CD4-positive, alpha-beta T cell treated with Interleukin-12 subunit alpha and Interleukin-12 subunit beta, for 1 hour (primary cell): Measurements from ENCODE around the gene FGD5.
A peak's percentile ranks its signal among the peaks of the same experiment; 100 is the strongest.

Source experiments
- DNase-seq: peaks from one replicate; pipeline ENCODE4 v3.0.0-alpha.2; 2020

Gene FGD5

DNA sequence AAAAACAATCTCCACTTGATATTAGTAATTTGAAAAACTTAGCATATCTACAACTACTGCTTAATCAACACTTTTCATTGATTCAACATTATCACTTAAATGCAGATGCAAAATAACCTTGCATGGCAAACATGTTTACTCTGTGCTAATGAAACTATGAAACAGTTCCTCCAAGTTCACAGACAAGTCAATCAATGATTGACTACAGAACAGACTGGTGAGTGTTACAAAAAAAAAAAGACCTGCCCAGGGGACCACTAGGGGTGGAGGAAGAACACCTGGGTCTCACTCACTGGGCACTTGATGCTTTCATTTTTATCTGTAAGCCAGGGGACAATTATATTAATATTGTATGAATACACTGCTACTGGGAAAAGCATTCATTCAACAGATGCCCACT, 124.3 kb downstream of the FGD5 start:
- no peak for DNase-seq

DNA sequence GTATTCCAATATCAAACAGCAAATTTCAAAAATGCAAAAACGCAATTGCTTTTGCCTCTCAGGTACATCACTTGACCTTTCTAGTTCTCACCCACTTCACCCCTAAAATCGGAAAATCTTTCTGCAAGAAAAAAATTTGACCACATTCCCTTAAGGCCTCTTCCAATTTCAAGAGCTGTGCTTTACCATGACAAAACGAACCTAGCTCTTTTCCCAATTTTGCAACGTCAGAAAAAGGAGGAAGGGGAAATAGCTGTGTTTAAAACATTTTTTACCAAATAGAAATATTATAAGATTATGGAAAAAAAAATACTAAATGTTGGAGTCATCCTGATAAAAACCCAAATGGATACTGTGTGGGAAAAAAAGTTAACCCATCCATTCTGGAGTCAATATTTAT, 127.5 kb downstream of the FGD5 start:
- DNase-seq = no peak

DNA sequence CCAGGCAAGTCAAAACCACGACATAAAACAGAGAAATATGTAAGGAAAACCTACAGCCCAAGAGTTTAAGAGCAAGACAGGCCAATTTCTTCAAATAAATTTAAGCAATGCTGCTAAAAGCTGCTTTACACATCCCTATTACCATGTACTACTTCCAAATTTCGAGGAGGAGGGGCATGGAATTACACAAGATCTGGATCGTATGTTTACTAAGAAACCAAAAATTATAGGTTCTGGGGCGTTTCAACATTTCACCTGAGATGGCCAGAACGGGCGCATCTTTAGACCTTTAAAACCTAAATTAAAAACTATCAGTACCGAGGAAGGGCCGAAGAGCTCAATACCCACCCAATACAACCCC, 128.0 kb downstream of the FGD5 start:
- no peak for DNase-seq

DNA sequence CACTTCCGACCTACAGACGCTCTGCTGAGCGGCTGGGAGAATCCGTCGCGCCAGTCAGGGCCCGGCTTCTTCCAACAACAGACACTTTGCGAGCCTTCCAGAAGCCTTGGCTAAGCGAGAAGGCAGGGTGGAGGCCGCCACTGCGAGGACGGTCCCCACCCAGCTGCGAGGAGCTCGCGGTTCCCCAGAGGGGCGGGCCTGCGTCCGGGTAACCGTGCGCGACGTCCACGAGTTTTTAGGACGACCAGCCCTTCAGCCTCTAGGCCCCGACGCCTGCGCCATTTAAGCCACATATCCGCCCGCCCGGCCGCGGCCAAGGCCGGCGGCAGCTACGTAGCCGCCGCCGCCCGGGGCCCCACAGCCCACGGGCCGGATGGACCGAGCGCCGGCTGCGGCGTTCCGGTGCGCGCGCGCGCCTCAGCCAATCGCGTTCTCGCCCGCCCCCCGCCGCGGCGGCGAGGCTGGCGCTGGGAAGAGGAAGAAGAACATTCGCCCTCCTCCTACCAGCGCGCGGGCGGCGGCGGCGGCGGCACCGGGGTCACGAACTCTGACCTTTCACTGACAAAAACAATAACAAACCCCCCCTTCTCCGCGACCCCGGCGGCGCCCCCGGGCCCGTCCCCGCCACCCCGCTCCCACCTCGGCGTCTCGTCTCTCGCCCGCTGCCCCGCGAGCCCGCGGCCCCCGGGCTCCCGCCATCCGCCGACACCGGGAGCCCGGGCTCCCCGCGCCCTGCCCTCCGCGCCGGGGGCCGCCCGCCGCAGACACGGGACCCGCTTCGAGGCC, 128.5 kb downstream of the FGD5 start, which contains the start of gene NR2C2:
TSS of gene NR2C2 (plus strand) at position 484 of the 786 bp plus-strand sequence. CDS start 56,332 bp downstream, outside the sequence.
- peak; percentile 91 for DNase-seq

DNA sequence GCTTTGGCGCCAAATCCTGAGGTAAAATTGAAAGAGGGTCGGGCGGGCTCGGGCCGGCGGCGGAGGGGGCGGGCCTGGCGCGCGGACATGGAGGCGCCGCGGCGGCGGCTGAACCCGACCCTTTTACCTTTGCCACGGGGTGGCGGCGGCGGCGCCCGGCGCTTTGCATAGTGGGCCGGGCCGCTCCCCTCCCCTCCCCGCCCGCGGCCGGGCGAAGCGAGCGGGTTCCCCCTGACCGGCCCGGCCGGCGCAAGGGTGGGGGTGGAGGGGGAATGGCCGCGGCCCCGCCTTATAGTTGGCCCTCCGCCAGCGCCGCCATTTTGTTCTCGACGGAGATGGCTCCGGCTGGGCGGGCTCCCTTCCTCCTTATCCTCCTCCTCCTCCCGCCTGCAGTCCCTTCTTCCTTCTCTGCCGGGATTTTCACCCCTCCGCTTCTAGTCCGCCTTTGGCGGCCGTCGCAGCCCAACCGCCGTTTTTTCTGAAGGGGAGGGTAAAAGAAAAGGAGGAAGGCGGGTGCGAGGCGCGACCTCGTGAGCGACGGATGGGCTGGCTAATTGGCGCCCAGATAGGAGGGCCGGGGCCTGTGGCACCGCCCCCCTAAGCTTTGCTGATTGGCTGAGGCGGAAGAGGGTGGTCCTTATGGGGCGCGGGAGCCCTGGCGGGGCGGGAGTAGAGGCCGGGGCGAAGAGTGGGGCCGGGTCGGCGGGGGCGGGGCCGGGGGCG, 129.3 kb downstream of the FGD5 start:
- peak; percentile 97 for DNase-seq

DNA sequence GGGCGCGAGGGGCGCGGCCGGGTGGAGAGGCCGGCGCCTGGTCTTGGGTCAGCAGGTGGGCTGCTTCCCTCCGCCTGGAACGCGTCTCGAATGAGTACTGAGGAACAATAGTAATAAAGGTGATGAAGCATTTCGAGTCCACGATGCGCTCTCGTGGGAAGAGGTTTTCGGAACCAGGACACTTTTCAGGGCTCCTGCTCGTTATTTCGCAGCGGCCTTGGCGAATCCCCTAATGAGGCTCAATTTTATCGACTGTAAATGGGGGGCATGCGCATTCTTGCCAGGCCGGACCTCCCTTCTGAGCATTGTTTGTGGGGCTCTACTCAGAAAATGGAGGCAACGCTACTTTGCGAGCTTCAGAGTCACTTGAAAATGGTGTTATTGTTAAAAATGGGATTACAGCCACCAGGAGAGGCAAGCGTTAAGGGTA, 129.9 kb downstream of the FGD5 start:
- no peak for DNase-seq

DNA sequence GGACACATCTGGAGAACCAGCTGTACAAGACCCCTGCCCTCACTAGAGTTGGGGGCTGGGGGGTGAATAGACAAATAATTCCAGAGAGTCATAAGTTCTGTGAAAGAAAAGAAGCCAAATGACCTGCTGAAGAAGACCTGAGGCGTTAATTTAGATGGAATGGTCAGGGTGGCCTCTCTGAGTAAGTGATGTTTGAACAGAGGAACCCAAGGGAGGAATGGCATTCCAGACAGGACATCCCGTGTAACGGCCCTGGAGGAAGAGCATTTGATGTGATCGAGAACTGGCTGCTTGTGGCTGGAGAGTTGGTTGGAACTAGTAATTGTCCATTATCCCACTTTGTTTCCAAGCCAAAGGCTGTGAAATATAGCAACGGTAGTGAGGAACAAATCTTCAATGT, 130.4 kb downstream of the FGD5 start:
- DNase-seq = no peak

DNA sequence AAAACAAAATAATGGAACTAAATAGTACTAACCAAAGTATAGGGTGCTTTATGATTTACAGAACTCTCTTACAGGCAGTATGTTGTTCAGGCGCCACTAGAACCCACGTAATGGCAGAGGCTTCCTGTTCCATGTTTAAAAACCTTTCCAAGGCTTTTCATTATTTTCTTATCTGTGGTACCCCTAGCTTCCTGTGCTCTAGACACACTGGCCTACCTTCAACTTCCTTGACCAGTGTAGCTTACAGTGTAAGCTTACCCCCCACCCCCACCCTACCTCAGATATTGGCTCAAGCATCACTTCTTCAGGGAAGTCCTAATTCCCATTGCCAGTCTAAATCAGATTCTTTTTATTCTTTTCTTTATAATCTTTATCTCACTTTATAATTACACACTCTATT, 131.5 kb downstream of the FGD5 start:
- DNase-seq = no peak

DNA sequence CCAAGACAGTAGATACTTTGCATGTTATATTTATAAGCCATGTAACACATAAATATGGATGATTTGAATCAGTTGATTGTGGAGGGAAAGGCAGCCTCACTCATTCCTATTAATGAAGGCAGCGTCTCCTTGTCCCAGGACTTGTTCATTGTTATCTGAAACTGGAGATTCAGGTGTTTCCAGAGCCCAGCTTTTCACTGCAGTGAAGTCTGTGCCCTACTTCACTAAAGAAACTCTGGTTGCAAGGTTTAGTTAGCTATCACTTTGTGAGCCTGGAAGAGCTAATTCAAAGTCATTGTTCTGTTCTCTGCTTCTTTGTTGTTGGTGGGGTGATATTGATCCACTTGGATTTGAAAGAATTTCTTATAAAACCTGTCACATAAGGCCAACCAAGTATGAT, 138.4 kb downstream of the FGD5 start:
- DNase-seq = no peak

DNA sequence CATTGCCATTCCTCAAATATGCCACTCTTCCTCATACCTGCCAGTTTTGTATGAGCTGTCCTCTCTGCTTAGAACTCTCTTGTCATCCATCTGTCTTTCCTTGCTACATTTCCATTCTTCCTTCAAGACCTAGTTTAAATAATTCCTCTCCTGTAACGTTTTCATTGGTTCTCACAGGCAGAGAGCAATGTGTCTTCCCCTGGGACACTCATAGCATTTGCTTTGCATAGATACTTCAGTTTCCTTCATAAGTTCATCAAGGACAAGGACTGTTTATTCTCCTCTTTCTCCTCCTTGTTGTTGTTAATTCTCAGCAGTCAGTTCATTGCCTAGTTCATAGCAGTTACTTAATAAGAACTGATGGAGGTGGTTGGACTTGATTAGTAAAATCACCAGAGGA, 139.2 kb downstream of the FGD5 start:
- no peak for DNase-seq

DNA sequence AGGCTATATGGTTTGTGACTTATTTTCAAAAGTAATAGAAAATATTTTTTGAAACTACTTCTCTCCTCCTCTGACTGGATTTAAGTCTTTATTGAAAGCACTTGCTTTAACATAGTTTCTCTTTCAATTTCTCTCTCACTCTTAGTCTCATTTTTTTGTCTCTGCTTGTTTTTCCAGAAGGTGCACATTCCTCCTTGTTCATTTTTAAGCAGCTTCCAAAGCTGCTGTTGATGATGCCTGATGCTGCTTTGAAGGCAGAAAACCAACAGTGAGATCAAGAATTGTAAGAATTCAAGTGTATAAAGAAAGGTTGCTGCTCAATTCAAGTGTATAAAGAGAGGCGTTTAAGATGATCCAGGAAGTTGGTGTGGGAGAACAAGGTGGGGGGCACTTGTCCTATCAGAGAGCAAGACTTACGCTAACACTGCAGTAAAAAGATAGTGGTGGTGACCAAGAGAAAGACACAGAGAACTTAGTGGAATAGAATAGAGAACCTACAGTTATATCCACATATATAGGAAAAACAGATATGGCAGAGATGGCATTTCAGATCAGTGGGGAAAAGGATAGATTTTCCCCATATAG, 140.7 kb downstream of the FGD5 start:
- DNase-seq = peak; percentile 11

DNA sequence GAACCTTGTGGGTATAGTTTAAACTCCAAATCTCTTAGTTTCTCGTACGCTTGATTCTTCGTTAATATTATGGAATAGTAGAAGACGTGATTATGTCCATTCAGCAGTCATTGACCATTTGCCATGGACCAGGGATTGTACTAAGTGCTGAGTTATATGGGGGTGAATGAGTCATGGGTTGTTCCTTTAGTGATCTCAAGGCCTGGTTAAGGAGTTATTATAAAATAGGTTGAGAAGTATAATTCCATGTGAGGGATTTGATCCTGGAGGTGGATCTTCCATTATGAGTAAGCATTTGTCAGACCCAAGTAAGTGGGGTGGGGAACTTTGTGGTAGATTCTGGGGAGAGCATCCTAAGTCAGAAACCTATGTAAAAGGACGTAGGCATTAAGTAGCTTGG, 144.0 kb downstream of the FGD5 start:
- DNase-seq = no peak

DNA sequence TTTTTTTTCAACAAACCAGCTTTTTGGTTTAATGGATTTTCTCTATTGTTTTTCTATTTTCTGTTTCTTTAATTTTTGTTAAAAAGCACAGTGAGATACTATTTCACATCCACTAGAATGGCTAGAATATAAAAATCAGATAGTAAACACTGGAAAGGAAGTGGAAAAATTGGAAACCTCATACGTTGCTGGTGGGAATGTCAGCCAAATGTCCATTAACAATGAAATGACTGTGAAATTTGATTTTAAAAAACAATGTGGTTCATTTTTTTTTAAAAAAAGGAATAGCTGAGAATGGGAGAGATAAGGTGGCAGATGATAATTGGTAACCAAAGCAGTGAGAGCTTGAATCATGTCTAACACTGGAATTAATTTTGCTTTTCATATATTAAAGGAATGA, 148.5 kb downstream of the FGD5 start:
- DNase-seq = no peak

DNA sequence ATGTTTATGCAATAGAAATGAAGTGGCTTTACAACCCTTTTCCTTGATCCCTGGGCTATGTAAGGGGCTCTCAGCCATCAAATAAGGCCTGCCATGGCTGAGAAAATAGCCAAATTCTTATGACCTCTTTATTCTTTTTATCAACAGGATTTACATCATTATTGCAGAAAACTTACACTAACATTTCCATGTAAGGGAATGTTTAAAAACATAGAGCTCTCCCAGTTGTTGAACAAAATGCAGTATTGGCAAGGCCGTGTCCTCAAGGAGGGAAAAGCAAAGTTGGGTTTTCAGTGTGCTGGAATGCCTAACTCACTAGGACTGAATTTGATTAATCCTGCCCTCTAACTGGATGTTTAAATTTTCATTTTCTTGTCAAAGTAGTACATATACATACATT, 150.9 kb downstream of the FGD5 start:
- no peak for DNase-seq

DNA sequence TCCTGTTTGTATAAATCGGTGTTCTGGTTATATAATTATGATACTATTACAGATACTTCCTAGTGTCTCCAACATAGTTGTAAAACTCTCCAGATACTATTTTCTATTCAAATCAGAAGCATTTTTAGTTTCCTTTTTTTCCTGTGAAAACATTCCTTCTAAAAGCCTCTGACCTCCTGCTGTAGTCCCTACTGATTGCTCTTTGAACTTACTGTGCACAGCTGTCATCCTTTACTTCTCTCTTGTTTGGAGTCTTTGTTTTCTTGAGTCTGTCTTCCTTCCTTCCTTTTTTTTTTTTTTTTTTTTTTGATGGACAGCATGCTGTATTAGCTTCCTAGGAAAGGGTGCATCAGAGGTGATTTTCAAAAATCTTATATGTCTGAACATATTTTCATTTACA, 157.6 kb downstream of the FGD5 start:
- no peak for DNase-seq

DNA sequence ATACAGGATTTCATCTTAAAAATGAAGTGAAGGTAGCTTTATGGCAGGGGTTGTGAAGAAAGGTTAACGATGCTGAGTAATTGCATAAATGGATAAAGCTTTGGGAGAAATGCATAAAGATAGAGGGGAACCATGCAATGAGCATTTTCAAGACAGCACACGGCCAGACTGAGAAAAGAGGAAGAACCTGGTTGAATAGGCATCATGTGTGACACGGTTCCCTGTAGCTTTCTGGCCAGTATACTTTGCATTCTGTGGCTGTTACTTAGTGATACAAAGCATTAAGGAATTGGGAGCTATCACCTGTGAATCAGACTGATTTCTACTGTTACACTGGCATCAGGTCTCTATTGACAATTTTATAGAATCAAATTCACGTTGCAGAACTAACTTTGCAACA, 161.9 kb downstream of the FGD5 start:
- DNase-seq = no peak
